HFFc6 (cell line): Measurements from ENCODE around the gene VEZT. TPM values are rescaled to one million over a fixed set of nuclear protein-coding genes. Genes with fewer than 3 reads are reported as not detected.
"Not testable (repeated sequence)": the region's sequence is repeated elsewhere in the genome, so short reads cannot be mapped to it uniquely, and the experiment has no call there.

Experiments
- DNase-seq: peaks from one replicate; pipeline ENCODE4 v3.0.0-alpha.2; 2018
- H3K27ac Mint-ChIP-seq: 2 replicates; pipeline ENCODE4 v1.8.0; 2020; ENCODE audit warnings: mild to moderate bottlenecking, mixed read lengths
- H3K27me3 Mint-ChIP-seq: 2 replicates; pipeline ENCODE4 v1.8.0; 2021; ENCODE audit warnings: mild to moderate bottlenecking, moderate library complexity, mixed read lengths; ENCODE audit not compliant: insufficient read depth
- H3K36me3 Mint-ChIP-seq: 2 replicates; pipeline ENCODE4 v1.8.0; 2021; ENCODE audit warnings: low read depth, mixed read lengths
- H3K4me1 Mint-ChIP-seq: 2 replicates; pipeline ENCODE4 v1.8.0; 2020; ENCODE audit warnings: low read depth, mixed read lengths
- H3K4me3 Mint-ChIP-seq: 2 replicates; pipeline ENCODE4 v1.8.0; 2020; ENCODE audit warnings: mild to moderate bottlenecking, moderate library complexity, mixed read lengths
- H3K9me3 Mint-ChIP-seq: 2 replicates; pipeline ENCODE4 v1.8.0; 2020; ENCODE audit warnings: mild to moderate bottlenecking, mixed read lengths
- total RNA-seq, 6 experiments: library from RNA; stranded (reverse); fragmentation: NEBNext Ultra II Directional; extraction: Animal tissue kit (Norgen Biotek cat#: 25700); gene quantifications; 2 replicates in 1 of 6; 3 replicates in 5 of 6; pipeline ENCODE4 v1.2.3, GENCODE V29; 2021
- TF ChIP-seq, protein P1 (sequence below): fragments of 200-600 bp; sonication (generic); IDR thresholded peaks from 2 replicates; pipeline ENCODE4 v1.5.0; 2021; ENCODE audit warnings: antibody characterized with exemption, mild to moderate bottlenecking

The VEZT gene
- total RNA-seq, 6 experiments from 2014 or later, result 61.8 to 69.0 (median 66.2) TPM

DNA sequence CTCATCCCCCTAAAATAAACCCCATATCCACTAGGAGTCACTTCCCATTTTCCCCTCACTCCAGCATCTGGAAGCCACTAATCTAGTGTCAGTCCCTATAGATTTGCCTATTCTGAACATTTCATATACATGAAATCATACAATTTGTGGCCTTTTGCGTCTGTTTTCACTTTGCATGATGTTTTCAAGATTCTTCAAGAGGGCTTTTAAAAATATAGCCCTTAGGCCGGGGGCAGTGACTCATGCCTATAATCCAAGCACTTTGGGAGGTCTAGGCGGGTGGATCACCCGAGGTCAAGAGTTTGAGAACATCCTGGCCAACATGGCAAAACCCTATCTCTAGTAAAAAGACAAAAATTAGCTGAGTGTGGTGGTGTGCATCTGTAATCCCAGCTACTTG, 104.7 kb downstream of the VEZT start:
- H3K27ac Mint-ChIP-seq, result peak overlapping the region; percentile 68
- no peaks in the 10 kb centered on the region for H3K36me3 Mint-ChIP-seq
- peak; percentile 36 for DNase-seq
- H3K4me1 Mint-ChIP-seq, result peaks cover 55% of the 10 kb centered on the region
- H3K4me3 Mint-ChIP-seq, result peak overlapping the region; percentile 23; the same call in 1 of the 2 replicates
- no peaks in the 10 kb centered on the region; the same call in 1 of the 2 replicates for H3K27me3 Mint-ChIP-seq
- TF ChIP-seq, protein P1, sequence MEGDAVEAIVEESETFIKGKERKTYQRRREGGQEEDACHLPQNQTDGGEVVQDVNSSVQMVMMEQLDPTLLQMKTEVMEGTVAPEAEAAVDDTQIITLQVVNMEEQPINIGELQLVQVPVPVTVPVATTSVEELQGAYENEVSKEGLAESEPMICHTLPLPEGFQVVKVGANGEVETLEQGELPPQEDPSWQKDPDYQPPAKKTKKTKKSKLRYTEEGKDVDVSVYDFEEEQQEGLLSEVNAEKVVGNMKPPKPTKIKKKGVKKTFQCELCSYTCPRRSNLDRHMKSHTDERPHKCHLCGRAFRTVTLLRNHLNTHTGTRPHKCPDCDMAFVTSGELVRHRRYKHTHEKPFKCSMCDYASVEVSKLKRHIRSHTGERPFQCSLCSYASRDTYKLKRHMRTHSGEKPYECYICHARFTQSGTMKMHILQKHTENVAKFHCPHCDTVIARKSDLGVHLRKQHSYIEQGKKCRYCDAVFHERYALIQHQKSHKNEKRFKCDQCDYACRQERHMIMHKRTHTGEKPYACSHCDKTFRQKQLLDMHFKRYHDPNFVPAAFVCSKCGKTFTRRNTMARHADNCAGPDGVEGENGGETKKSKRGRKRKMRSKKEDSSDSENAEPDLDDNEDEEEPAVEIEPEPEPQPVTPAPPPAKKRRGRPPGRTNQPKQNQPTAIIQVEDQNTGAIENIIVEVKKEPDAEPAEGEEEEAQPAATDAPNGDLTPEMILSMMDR, result no peak
- H3K9me3 Mint-ChIP-seq, result no peaks in the 10 kb centered on the region

DNA sequence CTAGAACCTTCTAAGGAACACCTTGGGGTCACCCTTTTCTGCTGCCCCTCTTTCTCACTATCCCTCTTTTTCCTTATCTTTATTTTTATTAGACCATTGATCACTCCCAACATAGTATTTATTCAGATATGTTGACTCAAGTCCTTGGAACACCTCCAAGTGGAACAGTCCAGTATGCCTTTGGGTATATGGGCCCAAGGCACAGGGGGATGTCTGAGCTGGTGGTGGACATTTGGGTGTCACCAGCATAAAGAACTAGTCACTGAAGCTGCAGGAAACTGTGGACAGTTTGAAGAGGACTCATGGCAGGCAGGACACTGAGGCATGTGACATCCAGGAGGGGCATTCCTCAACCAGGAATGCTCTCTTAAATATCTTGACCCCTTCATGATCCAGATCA, 105.6 kb downstream of the VEZT start:
- Mint-ChIP-seq H3K4me1 (peaks cover 46% of the 10 kb centered on the region), H3K27ac (no peak overlapping the region; the same call in 1 of the 2 replicates), H3K27me3 (no peaks in the 10 kb centered on the region; the same call in 1 of the 2 replicates), H3K9me3 (no peaks in the 10 kb centered on the region), H3K4me3 (no peak overlapping the region), H3K36me3 (no peaks in the 10 kb centered on the region)
- TF ChIP-seq, protein P1, result no peak
- DNase-seq, result no peak

DNA sequence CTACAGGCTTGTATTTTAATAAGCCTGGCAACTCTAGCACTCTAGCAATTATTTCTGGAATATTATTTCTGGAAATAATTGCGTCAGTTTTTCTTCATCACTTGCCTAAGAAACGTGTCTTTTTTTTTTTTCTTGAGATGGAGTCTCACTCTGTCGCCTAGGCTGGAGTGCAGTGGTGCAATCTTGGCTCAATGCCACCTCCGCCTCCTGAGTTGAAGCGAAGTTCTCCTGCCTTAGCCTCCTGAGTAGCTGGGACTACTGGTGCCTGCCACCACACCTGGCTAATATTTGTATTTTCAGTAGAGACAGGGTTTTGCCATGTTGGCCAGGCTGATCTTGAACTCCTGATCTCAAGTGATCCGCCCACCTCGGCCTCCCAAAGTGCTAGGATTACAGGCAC, 106.6 kb downstream of the VEZT start:
- not testable (repeated sequence) for H3K9me3 Mint-ChIP-seq, DNase-seq, H3K4me3 Mint-ChIP-seq, H3K27me3 Mint-ChIP-seq, H3K36me3 Mint-ChIP-seq, H3K27ac Mint-ChIP-seq
- H3K4me1 Mint-ChIP-seq, result peaks cover 39% of the 10 kb centered on the region

DNA sequence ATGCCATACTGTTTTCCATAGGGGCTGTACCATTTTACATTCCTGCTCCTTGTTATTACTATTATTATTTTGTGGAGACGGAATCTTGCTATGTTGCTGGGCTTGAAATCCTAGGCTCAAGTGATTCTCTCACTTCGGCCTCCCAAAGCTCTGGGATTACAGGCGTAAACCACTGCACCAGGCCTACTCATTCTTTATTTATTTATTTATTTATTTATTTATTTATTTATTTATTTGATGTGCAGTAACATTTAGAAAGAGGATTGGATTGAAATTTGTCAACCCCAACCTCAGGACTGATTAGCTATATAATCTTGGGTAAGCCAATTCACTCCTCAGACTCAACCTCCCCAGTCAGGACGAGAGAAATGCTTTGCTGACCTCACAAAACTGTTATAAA, 107.9 kb downstream of the VEZT start:
- no peaks in the 10 kb centered on the region; the same call in 1 of the 2 replicates for H3K27me3 Mint-ChIP-seq
- TF ChIP-seq, protein P1, result no peak
- peaks cover 32% of the 10 kb centered on the region for H3K4me1 Mint-ChIP-seq
- H3K9me3 Mint-ChIP-seq, result no peaks in the 10 kb centered on the region
- no peak overlapping the region for H3K4me3 Mint-ChIP-seq
- no peak overlapping the region for H3K27ac Mint-ChIP-seq
- no peak for DNase-seq
- no peaks in the 10 kb centered on the region for H3K36me3 Mint-ChIP-seq

DNA sequence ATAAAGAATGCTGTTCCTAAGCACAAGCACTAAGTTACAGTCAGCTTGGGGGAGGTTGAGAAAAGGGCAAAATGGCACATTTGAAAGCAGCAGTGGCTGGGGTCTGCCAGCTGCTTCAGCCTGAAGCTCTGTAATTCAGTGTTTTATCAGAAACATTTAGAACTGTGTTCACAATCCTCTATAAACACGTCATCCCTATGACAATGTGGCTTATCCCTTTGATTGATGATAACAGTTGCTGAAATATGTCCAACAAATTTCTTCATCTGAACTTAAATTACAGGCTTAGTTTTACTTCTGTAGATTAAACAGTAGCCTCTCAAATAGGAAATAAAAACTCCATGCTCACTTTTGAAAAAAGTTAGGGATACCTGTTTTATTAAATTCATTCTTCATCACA, 108.8 kb downstream of the VEZT start:
- Mint-ChIP-seq H3K9me3 (no peaks in the 10 kb centered on the region), H3K4me1 (peaks cover 28% of the 10 kb centered on the region), H3K4me3 (no peak overlapping the region), H3K27me3 (no peaks in the 10 kb centered on the region; the same call in 1 of the 2 replicates), H3K27ac (no peak overlapping the region), H3K36me3 (no peaks in the 10 kb centered on the region)
- TF ChIP-seq, protein P1, result no peak
- DNase-seq, result no peak

DNA sequence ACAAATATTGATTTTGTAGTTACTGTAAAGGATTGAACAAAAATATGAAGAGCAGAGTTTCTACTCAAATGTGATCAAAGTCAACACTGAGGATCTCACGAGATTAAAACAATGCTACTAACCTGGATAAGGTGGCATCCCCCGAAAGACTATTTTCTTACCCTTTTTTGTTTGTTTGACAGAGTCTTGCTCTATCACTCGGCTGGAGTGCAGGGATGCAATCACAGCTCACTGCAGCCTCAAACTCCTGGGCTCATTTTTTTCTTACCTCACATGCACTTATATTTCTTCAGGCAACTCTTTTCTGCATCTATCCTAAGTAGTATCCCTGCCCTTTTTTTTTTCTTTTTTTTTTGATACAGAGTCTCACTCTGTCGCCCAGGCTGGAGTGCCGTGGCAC, 109.2 kb downstream of the VEZT start:
- Mint-ChIP-seq H3K27ac (no peak overlapping the region), H3K4me1 (peaks cover 23% of the 10 kb centered on the region), H3K9me3 (no peaks in the 10 kb centered on the region)

More for the DNA sequence above, 109.2 kb downstream of the VEZT start:
- Mint-ChIP-seq H3K27me3 (no peaks in the 10 kb centered on the region; the same call in 1 of the 2 replicates), H3K36me3 (no peaks in the 10 kb centered on the region), H3K4me3 (no peak overlapping the region)
- DNase-seq, result no peak
- TF ChIP-seq, protein P1, result no peak
